ENCODE results near the gene FDXR. TPM values are rescaled to one million over a fixed set of nuclear protein-coding genes. Genes with fewer than 3 reads are reported as not detected.

The FDXR gene
- total RNA-seq, 1 donor from 2014 or later: 9.0 TPM

- no peak overlapping the region for H3K4me3 Mint-ChIP-seq (ENCODE audit: unreplicated experiment)
- H3K27me3 Mint-ChIP-seq (ENCODE audit: low read depth): peaks cover 12% of the 10 kb centered on the region
- H3K9me3 Mint-ChIP-seq (ENCODE audit: low read depth): no peaks in the 10 kb centered on the region
- TF ChIP-seq CTCF (IDR thresholded peaks at IDR 0.05): no peak
- peak; percentile 73 for DNase-seq (ENCODE audit: low spot score)
- peaks cover 4% of the 10 kb centered on the region for H3K36me3 Mint-ChIP-seq (ENCODE audit: low read depth)
- peaks cover 14% of the 10 kb centered on the region for H3K4me1 Mint-ChIP-seq (ENCODE audit: low read depth)
- no peak overlapping the region for H3K27ac Mint-ChIP-seq (ENCODE audit: unreplicated experiment)
These were observed 8.4 kb downstream of the FDXR start for GRCh38 chr17:74864297-74864865.

GRCh38 chr17:74863420-74864296, 9.1 kb downstream of the FDXR start:
- peaks cover 5% of the 10 kb centered on the region for H3K36me3 Mint-ChIP-seq (ENCODE audit: low read depth)
- H3K27ac Mint-ChIP-seq (ENCODE audit: unreplicated experiment): no peak overlapping the region
- DNase-seq (ENCODE audit: low spot score): peak; percentile 86
- H3K9me3 Mint-ChIP-seq (ENCODE audit: low read depth): no peaks in the 10 kb centered on the region
- peaks cover 17% of the 10 kb centered on the region for H3K4me1 Mint-ChIP-seq (ENCODE audit: low read depth)
- TF ChIP-seq CTCF (IDR thresholded peaks at IDR 0.05): no peak
- no peak overlapping the region for H3K4me3 Mint-ChIP-seq (ENCODE audit: unreplicated experiment)
- peaks cover 18% of the 10 kb centered on the region for H3K27me3 Mint-ChIP-seq (ENCODE audit: low read depth)

- Mint-ChIP-seq H3K4me1 (ENCODE audit: low read depth) (peaks cover 17% of the 10 kb centered on the region), H3K36me3 (ENCODE audit: low read depth) (peaks cover 6% of the 10 kb centered on the region), H3K27me3 (ENCODE audit: low read depth) (peaks cover 22% of the 10 kb centered on the region), H3K9me3 (ENCODE audit: low read depth) (no peaks in the 10 kb centered on the region), H3K4me3 (ENCODE audit: unreplicated experiment) (no peak overlapping the region), H3K27ac (ENCODE audit: unreplicated experiment) (no peak overlapping the region)
- DNase-seq (ENCODE audit: low spot score): no peak
- TF ChIP-seq CTCF (IDR thresholded peaks at IDR 0.05): no peak
These were observed 9.9 kb downstream of the FDXR start for GRCh38 chr17:74862919-74863318.

GRCh38 chr17:74862108-74862901, 10.5 kb downstream of the FDXR start:
- DNase-seq (ENCODE audit: low spot score): peak; percentile 90
- H3K27me3 Mint-ChIP-seq (ENCODE audit: low read depth): peaks cover 27% of the 10 kb centered on the region

More at GRCh38 chr17:74862108-74862901, 10.5 kb downstream of the FDXR start:
- peaks cover 17% of the 10 kb centered on the region for H3K4me1 Mint-ChIP-seq (ENCODE audit: low read depth)
- H3K27ac Mint-ChIP-seq (ENCODE audit: unreplicated experiment): no peak overlapping the region
- TF ChIP-seq CTCF (IDR thresholded peaks at IDR 0.05): peak; percentile 87
- H3K9me3 Mint-ChIP-seq (ENCODE audit: low read depth): no peaks in the 10 kb centered on the region
- peaks cover 6% of the 10 kb centered on the region for H3K36me3 Mint-ChIP-seq (ENCODE audit: low read depth)
- peak overlapping the region; percentile 45 for H3K4me3 Mint-ChIP-seq (ENCODE audit: unreplicated experiment)
